Amniotic epithelial cell (primary cell): ENCODE results near the gene ALPP.
"Not testable (repeated sequence)": the region's sequence is repeated elsewhere in the genome, so short reads cannot be mapped to it uniquely, and the experiment has no call there.

Experiments
- DNase-seq: peaks from one replicate; pipeline ENCODE4 v3.0.0-alpha.2; 2010; ENCODE audit warnings: low read depth

Gene ALPP

GRCh38 chr2:232381204-232382031 lies 2.9 kb downstream of the ALPP start:
- DNase-seq = not testable (repeated sequence)

GRCh38 chr2:232382331-232383225 lies 4.0 kb downstream of the ALPP start:
- peak; percentile 25 for DNase-seq

- DNase-seq = no peak
Observed at GRCh38 chr2:232384466-232384865, 5.9 kb downstream of the ALPP start.

- DNase-seq = not testable (repeated sequence)
Observed at GRCh38 chr2:232385058-232385457, 6.5 kb downstream of the ALPP start.

- peak; percentile 99 for DNase-seq
Observed at GRCh38 chr2:232385660-232386489, 7.3 kb downstream of the ALPP start.

GRCh38 chr2:232386490-232386739 lies 7.9 kb downstream of the ALPP start:
- DNase-seq = peak; percentile 24

GRCh38 chr2:232386740-232387450 lies 8.3 kb downstream of the ALPP start:
- DNase-seq = no peak

- DNase-seq = no peak
Observed at GRCh38 chr2:232387451-232388171, 9.1 kb downstream of the ALPP start.

- DNase-seq = no peak
Observed at GRCh38 chr2:232388324-232388891, 9.9 kb downstream of the ALPP start.

GRCh38 chr2:232389327-232389726 lies 10.8 kb downstream of the ALPP start:
- peak; percentile 18 for DNase-seq

- no peak for DNase-seq
Observed at GRCh38 chr2:232390661-232391060, 12.1 kb downstream of the ALPP start.

- DNase-seq = no peak
Observed at GRCh38 chr2:232393556-232393955, 15.0 kb downstream of the ALPP start.

GRCh38 chr2:232394431-232394830 lies 15.9 kb downstream of the ALPP start:
- not testable (repeated sequence) for DNase-seq

- DNase-seq = no peak
Observed at GRCh38 chr2:232395586-232395985, 17.0 kb downstream of the ALPP start.

GRCh38 chr2:232396683-232397082 lies 18.1 kb downstream of the ALPP start:
- no peak for DNase-seq

- DNase-seq = no peak
Observed at GRCh38 chr2:232398293-232399034, 19.9 kb downstream of the ALPP start.

GRCh38 chr2:232400256-232401015 lies 21.9 kb downstream of the ALPP start:
- DNase-seq = no peak

- DNase-seq = no peak
Observed at GRCh38 chr2:232402518-232402917, 24.0 kb downstream of the ALPP start.

- no peak for DNase-seq
Observed at GRCh38 chr2:232405943-232406510, 27.5 kb downstream of the ALPP start.
